CD14-positive monocyte (primary cell): ENCODE data around the gene PTPN7. TPM values are rescaled to one million over a fixed set of nuclear protein-coding genes. Genes with fewer than 3 reads are reported as not detected.

Experiments
- DNase-seq, 3 donors: peaks; one replicate each; pipeline ENCODE4 v3.0.0-alpha.2; 2011 to 2022
- H2AFZ ChIP-seq: 2 replicates; pipeline ENCODE4 v1.6.0; 2012; ENCODE audit warnings: mild to moderate bottlenecking, low read depth, low read length, inconsistent platforms; ENCODE audit not compliant: insufficient read depth, poor library complexity, severe bottlenecking
- H3K27ac ChIP-seq, 2 donors: 1 replicate in 1 of 2; 2 replicates in 1 of 2; pipeline ENCODE4 v1.5.1; 2012 to 2013; ENCODE audit warnings: low read length in 2 of 2, control low read depth in 1 of 2, inconsistent platforms in 1 of 2, low read depth in 1 of 2, mild to moderate bottlenecking in 1 of 2
- H3K27me3 ChIP-seq, 2 donors: one replicate each; pipeline versions ENCODE4 v1.6.0 to v1.6.1; 2011 to 2013; ENCODE audit warnings: low read length in 2 of 2; ENCODE audit not compliant: control insufficient read depth in 2 of 2, insufficient read depth in 2 of 2
- H3K36me3 ChIP-seq, 2 donors: replicated peaks in 1 of 2; 1 replicate in 1 of 2; 2 replicates in 1 of 2; pipeline versions ENCODE4 v1.5.1 to v1.6.1; 2012 to 2013; ENCODE audit warnings: low read length in 2 of 2, control low read depth in 1 of 2, inconsistent platforms in 1 of 2, mild to moderate bottlenecking in 1 of 2; ENCODE audit not compliant: insufficient read depth in 2 of 2, control insufficient read depth in 1 of 2
- H3K4me1 ChIP-seq, 2 donors: 1 replicate in 1 of 2; 2 replicates in 1 of 2; pipeline versions ENCODE4 v1.5.1 to v1.6.1; 2012 to 2013; ENCODE audit warnings: low read length in 2 of 2, control low read depth in 1 of 2, inconsistent platforms in 1 of 2, mild to moderate bottlenecking in 1 of 2, moderate library complexity in 1 of 2; ENCODE audit not compliant: insufficient read depth in 2 of 2, control insufficient read depth in 1 of 2
- H3K4me2 ChIP-seq: replicated peaks from 2 replicates; pipeline ENCODE3; 2012; ENCODE audit warnings: low read length, moderate library complexity, mild to moderate bottlenecking; ENCODE audit not compliant: poor library complexity, severe bottlenecking; ENCODE audit errors: extremely low read depth
- H3K4me3 ChIP-seq, 3 experiments: fragments of 200-600 bp in 1 of 3; sonication (generic) in 1 of 3; replicated peaks in 1 of 3; 1 replicate in 2 of 3; 2 replicates in 1 of 3; pipeline ENCODE4 v1.5.1; 2011 to 2013; ENCODE audit warnings: low read length in 3 of 3, mild to moderate bottlenecking in 3 of 3, control low read depth in 2 of 3, low read depth in 2 of 3, inconsistent platforms in 1 of 3, moderate library complexity in 1 of 3
- H3K79me2 ChIP-seq: 2 replicates; pipeline ENCODE4 v1.6.0; 2012; ENCODE audit warnings: mild to moderate bottlenecking, control low read depth, inconsistent platforms, low read length, moderate library complexity; ENCODE audit not compliant: insufficient read depth
- H3K9ac ChIP-seq: 2 replicates; pipeline ENCODE4 v1.6.0; 2017; ENCODE audit warnings: low read length, mild to moderate bottlenecking; ENCODE audit not compliant: insufficient read depth, poor library complexity, severe bottlenecking
- H3K9me3 ChIP-seq, 2 donors: replicated peaks in 1 of 2; 1 replicate in 1 of 2; 2 replicates in 1 of 2; pipeline versions ENCODE4 v1.5.1 to v1.6.1; 2012 to 2013; ENCODE audit warnings: low read length in 2 of 2, control low read depth in 1 of 2; ENCODE audit not compliant: control insufficient read depth in 1 of 2, insufficient read depth in 1 of 2
- H4K20me1 ChIP-seq: 2 replicates; pipeline ENCODE4 v1.6.0; 2012; ENCODE audit warnings: mild to moderate bottlenecking, low read length, control low read depth, moderate library complexity; ENCODE audit not compliant: insufficient read depth
- H3K27ac Mint-ChIP-seq, 7 donors: one replicate each; pipeline ENCODE4 v1.8.0; 2020; ENCODE audit warnings: mild to moderate bottlenecking in 7 of 7, mixed read lengths in 7 of 7, moderate library complexity in 6 of 7, inconsistent platforms in 2 of 7
- H3K27me3 Mint-ChIP-seq, 3 donors: one replicate each; pipeline ENCODE4 v1.8.0; 2021 to 2022; ENCODE audit warnings: low read depth in 3 of 3, mild to moderate bottlenecking in 3 of 3, mixed read lengths in 3 of 3, moderate library complexity in 3 of 3, inconsistent platforms in 1 of 3
- H3K36me3 Mint-ChIP-seq, 2 donors: one replicate each; pipeline ENCODE4 v1.8.0; 2020; ENCODE audit warnings: mixed read lengths in 2 of 2, inconsistent platforms in 1 of 2, mild to moderate bottlenecking in 1 of 2
- H3K4me1 Mint-ChIP-seq: one replicate; pipeline ENCODE4 v1.8.0; 2020; ENCODE audit warnings: mild to moderate bottlenecking, mixed read lengths
- H3K4me3 Mint-ChIP-seq, 2 donors: one replicate each; pipeline ENCODE4 v1.8.0; 2020; ENCODE audit warnings: mild to moderate bottlenecking in 2 of 2, mixed read lengths in 2 of 2, moderate library complexity in 1 of 2
- H3K9me3 Mint-ChIP-seq, 7 donors: one replicate each; pipeline ENCODE4 v1.8.0; 2020 to 2022; ENCODE audit warnings: mixed read lengths in 7 of 7, mild to moderate bottlenecking in 6 of 7, moderate library complexity in 6 of 7, inconsistent platforms in 2 of 7
- WGBS: methylation state at CpG from one replicate; pipeline ENCODE4 v1.1.5; 2013; ENCODE audit warnings: missing lambda C conversion rate; ENCODE audit not compliant: insufficient coverage; 5-methylcytosine and 5-hydroxymethylcytosine counted together
- intact Hi-C, 2 donors: fragments of 100-400 bp; cut with micrococcal nuclease; formaldehyde crosslinking; loops; one replicate each; pipeline versions ENCODE4 v1.15.0 to v1.15.1; 2023
- polyA plus RNA-seq, 3 donors: library from polyadenylated mRNA; depleted of rRNA in 1 of 3; unstranded in 2 of 3; stranded (reverse) in 1 of 3; fragments of 300-500 nt in 2 of 3; fragments of >200 nt in 1 of 3; fragmentation: Illumina TruSeq in 2 of 3; gene quantifications; 1 replicate in 2 of 3; 2 replicates in 1 of 3; pipeline ENCODE4 v1.2.3, GENCODE V29; 2012 to 2021
- TF ChIP-seq, protein P1 (sequence below): fragments of 200-600 bp; IDR thresholded peaks from one replicate; pipeline ENCODE4 v1.8.0; 2022; ENCODE audit warnings: antibody characterized with exemption, mild to moderate bottlenecking

Gene PTPN7
- polyA plus RNA-seq, 3 donors: 4.0 to 18.8 (median 8.3) TPM

DNA sequence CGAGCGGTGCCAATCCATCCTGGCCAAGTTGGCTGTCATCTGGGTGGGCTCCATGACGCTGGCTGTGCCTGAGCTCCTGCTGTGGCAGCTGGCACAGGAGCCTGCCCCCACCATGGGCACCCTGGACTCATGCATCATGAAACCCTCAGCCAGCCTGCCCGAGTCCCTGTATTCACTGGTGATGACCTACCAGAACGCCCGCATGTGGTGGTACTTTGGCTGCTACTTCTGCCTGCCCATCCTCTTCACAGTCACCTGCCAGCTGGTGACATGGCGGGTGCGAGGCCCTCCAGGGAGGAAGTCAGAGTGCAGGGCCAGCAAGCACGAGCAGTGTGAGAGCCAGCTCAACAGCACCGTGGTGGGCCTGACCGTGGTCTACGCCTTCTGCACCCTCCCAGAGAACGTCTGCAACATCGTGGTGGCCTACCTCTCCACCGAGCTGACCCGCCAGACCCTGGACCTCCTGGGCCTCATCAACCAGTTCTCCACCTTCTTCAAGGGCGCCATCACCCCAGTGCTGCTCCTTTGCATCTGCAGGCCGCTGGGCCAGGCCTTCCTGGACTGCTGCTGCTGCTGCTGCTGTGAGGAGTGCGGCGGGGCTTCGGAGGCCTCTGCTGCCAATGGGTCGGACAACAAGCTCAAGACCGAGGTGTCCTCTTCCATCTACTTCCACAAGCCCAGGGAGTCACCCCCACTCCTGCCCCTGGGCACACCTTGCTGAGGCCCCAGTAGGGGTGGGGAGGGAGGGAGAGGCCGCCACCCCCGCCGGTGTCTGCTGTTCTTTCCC, 32.4 kb downstream of the PTPN7 start:
- H3K4me1 Mint-ChIP-seq: peaks cover 14% of the 10 kb centered on the region
- intact Hi-C loops: loop anchor here in 1 of 2 donors (10.0 kb wide), 1 partner anchor 123 kb away; no protein-coding TSS in a partner anchor
- peak overlapping the region in 1 of 7 donors; percentile 86 for H3K27ac Mint-ChIP-seq
- DNase-seq: no peak
- H3K36me3 Mint-ChIP-seq: peaks cover 11 to 17% of the 10 kb centered on the region in 2 donors
- TF ChIP-seq, protein P1, sequence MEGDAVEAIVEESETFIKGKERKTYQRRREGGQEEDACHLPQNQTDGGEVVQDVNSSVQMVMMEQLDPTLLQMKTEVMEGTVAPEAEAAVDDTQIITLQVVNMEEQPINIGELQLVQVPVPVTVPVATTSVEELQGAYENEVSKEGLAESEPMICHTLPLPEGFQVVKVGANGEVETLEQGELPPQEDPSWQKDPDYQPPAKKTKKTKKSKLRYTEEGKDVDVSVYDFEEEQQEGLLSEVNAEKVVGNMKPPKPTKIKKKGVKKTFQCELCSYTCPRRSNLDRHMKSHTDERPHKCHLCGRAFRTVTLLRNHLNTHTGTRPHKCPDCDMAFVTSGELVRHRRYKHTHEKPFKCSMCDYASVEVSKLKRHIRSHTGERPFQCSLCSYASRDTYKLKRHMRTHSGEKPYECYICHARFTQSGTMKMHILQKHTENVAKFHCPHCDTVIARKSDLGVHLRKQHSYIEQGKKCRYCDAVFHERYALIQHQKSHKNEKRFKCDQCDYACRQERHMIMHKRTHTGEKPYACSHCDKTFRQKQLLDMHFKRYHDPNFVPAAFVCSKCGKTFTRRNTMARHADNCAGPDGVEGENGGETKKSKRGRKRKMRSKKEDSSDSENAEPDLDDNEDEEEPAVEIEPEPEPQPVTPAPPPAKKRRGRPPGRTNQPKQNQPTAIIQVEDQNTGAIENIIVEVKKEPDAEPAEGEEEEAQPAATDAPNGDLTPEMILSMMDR: no peak
- H3K27me3 ChIP-seq: no peaks in the 10 kb centered on the region
- H2AFZ ChIP-seq: no peak overlapping the region
- peaks cover 5 to 7% of the 10 kb centered on the region in 2 donors for H3K4me1 ChIP-seq
- H3K9me3 Mint-ChIP-seq: peaks cover 0 to 2% (median 0%) of the 10 kb centered on the region in 7 donors
- no peaks in the 10 kb centered on the region for H3K9me3 ChIP-seq
- H3K79me2 ChIP-seq: no peaks in the 10 kb centered on the region
- H3K4me3 ChIP-seq: no peak overlapping the region
- H3K27me3 Mint-ChIP-seq: peaks cover 3 to 7% (median 4%) of the 10 kb centered on the region in 3 donors
- no peak overlapping the region for H3K27ac ChIP-seq
- H3K4me2 ChIP-seq: no peak overlapping the region
- no peak overlapping the region for H3K4me3 Mint-ChIP-seq
- H4K20me1 ChIP-seq: peaks cover 28% of the 10 kb centered on the region
- no peak overlapping the region for H3K9ac ChIP-seq
- peaks cover 12 to 15% of the 10 kb centered on the region in 2 donors for H3K36me3 ChIP-seq
- 94% methylated on average over 18 of the region's 26 CpGs for WGBS

DNA sequence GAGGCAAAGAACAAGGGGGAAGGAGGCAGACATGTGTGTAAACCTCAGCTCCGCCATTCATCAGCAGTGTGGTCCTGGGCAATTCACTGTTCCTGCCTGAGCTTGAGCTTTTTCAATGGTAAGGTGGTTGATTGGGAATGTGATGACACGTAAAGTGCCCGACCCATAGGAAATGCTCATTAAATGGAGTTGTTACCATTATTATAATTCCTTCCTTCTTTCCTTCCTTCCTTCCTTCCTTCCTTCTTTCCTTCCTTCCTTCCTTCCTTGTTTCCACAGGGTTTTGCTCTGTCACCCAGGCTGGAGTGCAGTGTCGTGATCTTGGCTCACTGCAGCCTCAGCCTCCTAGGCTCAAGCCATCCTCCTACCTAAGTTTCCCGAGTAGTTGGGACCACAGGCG, 33.3 kb downstream of the PTPN7 start:
- peak overlapping the region in 1 of 7 donors; percentile 47 for H3K27ac Mint-ChIP-seq
- Histone ChIP-seq H3K4me3 (no peak overlapping the region), H2AFZ (no peak overlapping the region), H3K79me2 (no peaks in the 10 kb centered on the region), H3K9me3 (no peaks in the 10 kb centered on the region), H3K4me1 (peaks cover 5 to 7% of the 10 kb centered on the region in 2 donors), H4K20me1 (peaks cover 18% of the 10 kb centered on the region), H3K36me3 (peaks cover 3 to 6% of the 10 kb centered on the region in 2 donors), H3K27ac (no peak overlapping the region), H3K4me2 (no peak overlapping the region), H3K9ac (no peak overlapping the region), H3K27me3 (no peaks in the 10 kb centered on the region)
- H3K9me3 Mint-ChIP-seq: peaks cover 0 to 2% (median 0%) of the 10 kb centered on the region in 7 donors
- peaks cover 2 to 8% of the 10 kb centered on the region in 2 donors for H3K36me3 Mint-ChIP-seq
- no CpG with 5 or more reads among the region's 6 CpGs for WGBS
- DNase-seq: no peak
- intact Hi-C loops: loop anchor here in 1 of 2 donors (10.0 kb wide), 1 partner anchor 122 kb away; no protein-coding TSS in a partner anchor
- TF ChIP-seq, protein P1: no peak
- peaks cover 14% of the 10 kb centered on the region for H3K4me1 Mint-ChIP-seq
- peaks cover 3 to 7% (median 4%) of the 10 kb centered on the region in 3 donors for H3K27me3 Mint-ChIP-seq
- H3K4me3 Mint-ChIP-seq: no peak overlapping the region
